Activated CD4-positive, alpha-beta T cell treated with anti-CD3 and anti-CD28 coated beads, Interleukin-2, amount 10 ng/mL, durations not matched to agents 7 days and 5 days (primary cell): ENCODE measurements around the gene STK32B. TPM values are rescaled to one million over a fixed set of nuclear protein-coding genes. Genes with fewer than 3 reads are reported as not detected.
"Not testable (repeated sequence)": the region's sequence is repeated elsewhere in the genome, so short reads cannot be mapped to it uniquely, and the experiment has no call there.

Experiments
- CTCF ChIA-PET: fragments of 350-600 bp; sonication (Branson Sonifier 250); formaldehyde crosslinking; loops from one replicate; lab custom pipeline; 2021; ENCODE audit warnings: antibody characterized with exemption; lab: Charles Lee
- POLR2A ChIA-PET: fragments of 350-600 bp; sonication (Branson Sonifier 250); formaldehyde crosslinking; loops from one replicate; lab custom pipeline; 2021; ENCODE audit warnings: antibody characterized with exemption; lab: Charles Lee
- DNase-seq: peaks from one replicate; pipeline ENCODE4 v3.0.0-alpha.2; 2020
- H3K27ac Mint-ChIP-seq: one replicate; pipeline ENCODE4 v1.8.0; 2021; ENCODE audit warnings: mild to moderate bottlenecking, moderate library complexity, mixed read lengths
- H3K27me3 Mint-ChIP-seq: one replicate; pipeline ENCODE4 v1.8.0; 2021; ENCODE audit warnings: mixed read lengths
- H3K36me3 Mint-ChIP-seq: one replicate; pipeline ENCODE4 v1.8.0; 2021; ENCODE audit warnings: low read depth, mixed read lengths
- H3K4me1 Mint-ChIP-seq: one replicate; pipeline ENCODE4 v1.8.0; 2021; ENCODE audit warnings: mixed read lengths
- H3K4me3 Mint-ChIP-seq: one replicate; pipeline ENCODE4 v1.8.0; 2021; ENCODE audit warnings: mild to moderate bottlenecking, moderate library complexity, mixed read lengths
- H3K9me3 Mint-ChIP-seq: one replicate; pipeline ENCODE4 v1.8.0; 2021; ENCODE audit warnings: mixed read lengths
- total RNA-seq, 2 experiments: library from RNA; stranded (reverse); gene quantifications; one replicate each; pipeline ENCODE4 v1.2.3, GENCODE V29; 2021

STK32B gene
- total RNA-seq, 2 experiments from 2014 or later, result not detected

GRCh38 chr4:5222047-5222446, 170.8 kb downstream of the STK32B start:
- POLR2A ChIA-PET, result no interaction called here
- Mint-ChIP-seq H3K4me1 (no peaks in the 10 kb centered on the region), H3K4me3 (no peak overlapping the region), H3K9me3 (peaks cover 16% of the 10 kb centered on the region), H3K27me3 (no peaks in the 10 kb centered on the region), H3K36me3 (no peaks in the 10 kb centered on the region), H3K27ac (no peak overlapping the region)
- DNase-seq, result no peak
- CTCF ChIA-PET, result no interaction called here

GRCh38 chr4:5222951-5223350, 171.7 kb downstream of the STK32B start:
- Mint-ChIP-seq H3K4me3 (no peak overlapping the region), H3K4me1 (no peaks in the 10 kb centered on the region), H3K27me3 (no peaks in the 10 kb centered on the region), H3K36me3 (no peaks in the 10 kb centered on the region), H3K27ac (no peak overlapping the region), H3K9me3 (peaks cover 16% of the 10 kb centered on the region)
- DNase-seq, result no peak
- POLR2A ChIA-PET, result no interaction called here
- CTCF ChIA-PET, result interaction anchor here (0.7 kb wide), 2 partner anchors 32 to 45 kb away, joined by 3 to 4 read pairs; no protein-coding TSS in a partner anchor

- Mint-ChIP-seq H3K36me3 (no peaks in the 10 kb centered on the region), H3K27ac (no peak overlapping the region), H3K4me1 (no peaks in the 10 kb centered on the region), H3K4me3 (no peak overlapping the region), H3K9me3 (peaks cover 16% of the 10 kb centered on the region), H3K27me3 (no peaks in the 10 kb centered on the region)
- no peak for DNase-seq
- ChIA-PET CTCF (no interaction called here), POLR2A (no interaction called here)
Measured at GRCh38 chr4:5224340-5224739, 173.1 kb downstream of the STK32B start.

GRCh38 chr4:5232549-5232948, 181.3 kb downstream of the STK32B start:
- Mint-ChIP-seq H3K4me1 (no peaks in the 10 kb centered on the region), H3K27me3 (no peaks in the 10 kb centered on the region), H3K36me3 (no peaks in the 10 kb centered on the region), H3K4me3 (no peak overlapping the region), H3K9me3 (no peaks in the 10 kb centered on the region), H3K27ac (no peak overlapping the region)
- ChIA-PET CTCF (no interaction called here), POLR2A (no interaction called here)
- no peak for DNase-seq

- Mint-ChIP-seq H3K27ac (no peak overlapping the region), H3K4me3 (no peak overlapping the region), H3K36me3 (no peaks in the 10 kb centered on the region), H3K4me1 (no peaks in the 10 kb centered on the region), H3K9me3 (peaks cover 1% of the 10 kb centered on the region), H3K27me3 (no peaks in the 10 kb centered on the region)
- CTCF ChIA-PET, result no interaction called here
- DNase-seq, result no peak
- POLR2A ChIA-PET, result no interaction called here
Measured at GRCh38 chr4:5237086-5237660, 185.9 kb downstream of the STK32B start.

- DNase-seq, result no peak
- H3K27ac Mint-ChIP-seq, result no peak overlapping the region
- no peaks in the 10 kb centered on the region for H3K4me1 Mint-ChIP-seq
- H3K4me3 Mint-ChIP-seq, result no peak overlapping the region
- CTCF ChIA-PET, result no interaction called here
- POLR2A ChIA-PET, result no interaction called here
- no peaks in the 10 kb centered on the region for H3K27me3 Mint-ChIP-seq
- peaks cover 1% of the 10 kb centered on the region for H3K9me3 Mint-ChIP-seq
- H3K36me3 Mint-ChIP-seq, result no peaks in the 10 kb centered on the region
Measured at GRCh38 chr4:5238173-5238572, 186.9 kb downstream of the STK32B start.

- peak; percentile 8 for DNase-seq
- H3K27me3 Mint-ChIP-seq, H3K4me3 Mint-ChIP-seq, H3K4me1 Mint-ChIP-seq, H3K9me3 Mint-ChIP-seq, H3K27ac Mint-ChIP-seq, CTCF ChIA-PET, H3K36me3 Mint-ChIP-seq, POLR2A ChIA-PET: not testable (repeated sequence)
Measured at GRCh38 chr4:5247061-5247460, 195.8 kb downstream of the STK32B start.

- H3K27me3 Mint-ChIP-seq, result no peaks in the 10 kb centered on the region
- H3K9me3 Mint-ChIP-seq, result peaks cover 3% of the 10 kb centered on the region
- ChIA-PET POLR2A (no interaction called here), CTCF (no interaction called here)
- no peak overlapping the region for H3K27ac Mint-ChIP-seq
- peaks cover 2% of the 10 kb centered on the region for H3K4me1 Mint-ChIP-seq
- DNase-seq, result no peak
- no peaks in the 10 kb centered on the region for H3K36me3 Mint-ChIP-seq
- no peak overlapping the region for H3K4me3 Mint-ChIP-seq
Measured at GRCh38 chr4:5247735-5248134, 196.5 kb downstream of the STK32B start.

GRCh38 chr4:5249727-5250126, 198.4 kb downstream of the STK32B start:
- Mint-ChIP-seq H3K27ac (no peak overlapping the region), H3K9me3 (peaks cover 3% of the 10 kb centered on the region), H3K4me3 (no peak overlapping the region), H3K27me3 (peaks cover 1% of the 10 kb centered on the region), H3K4me1 (peaks cover 2% of the 10 kb centered on the region), H3K36me3 (no peaks in the 10 kb centered on the region)
- POLR2A ChIA-PET, result no interaction called here
- DNase-seq, result no peak
- CTCF ChIA-PET, result no interaction called here

GRCh38 chr4:5250536-5250935, 199.3 kb downstream of the STK32B start:
- H3K4me3 Mint-ChIP-seq, DNase-seq, H3K4me1 Mint-ChIP-seq, H3K9me3 Mint-ChIP-seq, H3K27ac Mint-ChIP-seq, CTCF ChIA-PET, POLR2A ChIA-PET, H3K36me3 Mint-ChIP-seq, H3K27me3 Mint-ChIP-seq: not testable (repeated sequence)

GRCh38 chr4:5256421-5256820, 205.1 kb downstream of the STK32B start:
- Mint-ChIP-seq H3K27me3 (peaks cover 1% of the 10 kb centered on the region), H3K4me3 (no peak overlapping the region), H3K36me3 (no peaks in the 10 kb centered on the region), H3K9me3 (no peaks in the 10 kb centered on the region), H3K27ac (no peak overlapping the region), H3K4me1 (no peaks in the 10 kb centered on the region)
- DNase-seq, result no peak
- CTCF ChIA-PET, result no interaction called here
- POLR2A ChIA-PET, result no interaction called here

GRCh38 chr4:5257086-5257485, 205.8 kb downstream of the STK32B start:
- Mint-ChIP-seq H3K36me3 (no peaks in the 10 kb centered on the region), H3K27ac (no peak overlapping the region), H3K27me3 (peaks cover 1% of the 10 kb centered on the region), H3K9me3 (no peaks in the 10 kb centered on the region), H3K4me3 (no peak overlapping the region), H3K4me1 (no peaks in the 10 kb centered on the region)
- CTCF ChIA-PET, result no interaction called here
- no peak for DNase-seq
- POLR2A ChIA-PET, result no interaction called here

GRCh38 chr4:5259471-5259870, 208.2 kb downstream of the STK32B start:
- CTCF ChIA-PET, result no interaction called here
- Mint-ChIP-seq H3K9me3 (no peaks in the 10 kb centered on the region), H3K4me3 (no peak overlapping the region), H3K36me3 (no peaks in the 10 kb centered on the region), H3K27me3 (no peaks in the 10 kb centered on the region), H3K27ac (no peak overlapping the region), H3K4me1 (no peaks in the 10 kb centered on the region)
- POLR2A ChIA-PET, result no interaction called here
- no peak for DNase-seq

- Mint-ChIP-seq H3K27ac (no peak overlapping the region), H3K9me3 (no peaks in the 10 kb centered on the region), H3K4me3 (no peak overlapping the region), H3K4me1 (no peaks in the 10 kb centered on the region), H3K36me3 (no peaks in the 10 kb centered on the region), H3K27me3 (no peaks in the 10 kb centered on the region)
- ChIA-PET CTCF (no interaction called here), POLR2A (no interaction called here)
- DNase-seq, result no peak
Measured at GRCh38 chr4:5260121-5260520, 208.8 kb downstream of the STK32B start.
